ENCODE measurements around the gene SEC23B. TPM values are rescaled to one million over a fixed set of nuclear protein-coding genes. Genes with fewer than 3 reads are reported as not detected.

The SEC23B gene
- total and polyA plus RNA-seq, 2 of the 13 experiments (the other 11 are each of a cell fraction or from before 2014, with no cell fraction given), result 114 to 120 TPM

- no peak for TF ChIP-seq BCLAF1 (IDR thresholded peaks at IDR 0.05)
- no peak for TF ChIP-seq ZNF225 (CRISPR knock-in tag; IDR thresholded peaks at IDR 0.05)
- TF ChIP-seq FOXA1 (IDR thresholded peaks at IDR 0.05), result no peak
- TF ChIP-seq FOXA1 (CRISPR knock-in tag; IDR thresholded peaks at IDR 0.05), result no peak
- no peak for TF ChIP-seq SIN3B (IDR thresholded peaks at IDR 0.05; ENCODE audit: low read length)
- TF ChIP-seq SNRNP70 (IDR thresholded peaks at IDR 0.05; ENCODE audit: low read depth, low read length), result no peak
- no peak for TF ChIP-seq ZFP37 (CRISPR knock-in tag; IDR thresholded peaks at IDR 0.05; ENCODE audit: borderline replicate concordance)
- TF ChIP-seq THRA (CRISPR knock-in tag; IDR thresholded peaks at IDR 0.05; ENCODE audit: borderline replicate concordance), result no peak
- no peak for TF ChIP-seq ZBTB49 (CRISPR knock-in tag; IDR thresholded peaks at IDR 0.05; ENCODE audit: borderline replicate concordance)
- no peak for TF ChIP-seq ETS1 (CRISPR knock-in tag; IDR thresholded peaks at IDR 0.05)
- TF ChIP-seq ZNF33A (CRISPR knock-in tag; IDR thresholded peaks at IDR 0.05; ENCODE audit: borderline replicate concordance), result no peak
- 0 out of 2 replicates have a peak, but pooled peaks have one; percentile 55 for TF ChIP-seq ZBTB33 (CRISPR knock-in tag; IDR thresholded peaks at IDR 0.05)
- TF ChIP-seq MAZ (IDR thresholded peaks at IDR 0.05; ENCODE audit: borderline replicate concordance, low read depth, low read length), result no peak
- no peak for TF ChIP-seq MAZ (CRISPR knock-in tag; IDR thresholded peaks at IDR 0.05; ENCODE audit: low read depth)
- no peak for TF ChIP-seq PAF1 (CRISPR knock-in tag; IDR thresholded peaks at IDR 0.05)
- TF ChIP-seq ETV6 (CRISPR knock-in tag; conservative IDR thresholded peaks at IDR 0.05), result no peak
- no peak for TF ChIP-seq SOX13 (IDR thresholded peaks at IDR 0.05)
- TF ChIP-seq SOX13 (CRISPR knock-in tag; conservative IDR thresholded peaks at IDR 0.05 in 1 of 2, IDR thresholded peaks at IDR 0.05 in 1 of 2), result 0 out of 4 replicates have a peak, but pooled peaks of 1 of the 2 experiments have one; percentile 23
- no peak for TF ChIP-seq MED1 (CRISPR knock-in tag; IDR thresholded peaks at IDR 0.05)
- TF ChIP-seq RORA (CRISPR knock-in tag; IDR thresholded peaks at IDR 0.05), result no peak
- peak; percentile 82; the same call in 1 of the 2 replicates for TF ChIP-seq ZC3H4 (CRISPR knock-in tag; IDR thresholded peaks at IDR 0.05; ENCODE audit: borderline replicate concordance)
- no peak for TF ChIP-seq ZNF564 (CRISPR knock-in tag; IDR thresholded peaks at IDR 0.05)
Measured at GRCh38 chr20:18506744-18507143, 996 bp upstream of the SEC23B start (continued).
